PC-3 (cell line): ENCODE results near the gene OPHN1. TPM values are rescaled to one million over a fixed set of nuclear protein-coding genes. Genes with fewer than 3 reads are reported as not detected.

Experiments used
- ATAC-seq: fragments of 200-7000 bp; cut with Tn5 transposase; 2 replicates; pipeline ENCODE4 v1.9.1; 2020; ENCODE audit warnings: mild to moderate bottlenecking, moderate library complexity
- BruUV-seq: library from RNA; stranded (reverse); fragments of 400-500 nt; replicated peaks from 2 replicates; lab custom pipeline; 2021; lab: Mats Ljungman, UMichigan
- CTCF ChIA-PET: fragments of 300-600 bp; sonication (Branson Sonifier 250); formaldehyde crosslinking; loops from one replicate; lab custom pipeline; 2022; ENCODE audit warnings: antibody characterized with exemption; lab: Charles Lee
- POLR2A ChIA-PET: fragments of 300-600 bp; sonication (Branson Sonifier 250); formaldehyde crosslinking; loops from one replicate; lab custom pipeline; 2022; ENCODE audit warnings: antibody characterized with exemption; ENCODE audit not compliant: unreplicated experiment; lab: Charles Lee
- DNase-seq: peaks from one replicate; pipeline ENCODE4 v3.0.0-alpha.2; 2015
- H2AFZ ChIP-seq: fragments of 300-600 bp; sonication (generic); 2 replicates; pipeline ENCODE4 v1.6.0; 2016; ENCODE audit warnings: antibody characterized with exemption, low read length
- H3F3A ChIP-seq: fragments of 300-600 bp; sonication (generic); one replicate; pipeline ENCODE4 v1.6.0; 2017; ENCODE audit warnings: antibody characterized with exemption, low read length, control low read depth, mild to moderate bottlenecking; ENCODE audit not compliant: unreplicated experiment
- H3K27ac ChIP-seq: fragments of 300-600 bp; sonication (generic); 2 replicates; pipeline ENCODE4 v1.5.1; 2016; ENCODE audit warnings: mild to moderate bottlenecking, low read length
- H3K27me3 ChIP-seq: fragments of 300-600 bp; sonication (generic); 2 replicates; pipeline ENCODE4 v1.6.1; 2016; ENCODE audit warnings: low read length, mixed read lengths
- H3K36me3 ChIP-seq: fragments of 300-600 bp; sonication (generic); 2 replicates; pipeline ENCODE4 v1.6.1; 2016; ENCODE audit warnings: low read depth, mixed run types, low read length, mixed read lengths
- H3K4me1 ChIP-seq: fragments of 300-600 bp; sonication (generic); 2 replicates; pipeline ENCODE4 v1.5.1; 2016; ENCODE audit warnings: low read length; ENCODE audit not compliant: insufficient read depth
- H3K4me2 ChIP-seq: fragments of 300-600 bp; sonication (generic); 2 replicates; pipeline ENCODE4 v1.6.0; 2016; ENCODE audit warnings: low read length
- H3K4me3 ChIP-seq: fragments of 300-600 bp; sonication (generic); 2 replicates; pipeline ENCODE4 v1.5.1; 2016; ENCODE audit warnings: mild to moderate bottlenecking, low read length, mixed read lengths
- H3K79me2 ChIP-seq: fragments of 300-600 bp; sonication (generic); 2 replicates; pipeline ENCODE4 v1.6.1; 2017; ENCODE audit warnings: low read length, mixed read lengths
- H3K9ac ChIP-seq: fragments of 300-600 bp; sonication (generic); 2 replicates; pipeline ENCODE4 v1.6.0; 2016; ENCODE audit warnings: mild to moderate bottlenecking, low read length
- H3K9me2 ChIP-seq: fragments of 300-600 bp; sonication (generic); replicated peaks from 2 replicates; pipeline ENCODE4 v1.6.1; 2016; ENCODE audit warnings: mixed run types, low read length, mixed read lengths
- H3K9me3 ChIP-seq: fragments of 300-600 bp; sonication (generic); 2 replicates; pipeline ENCODE4 v1.6.1; 2016; ENCODE audit warnings: low read length, mixed read lengths
- H4K20me1 ChIP-seq: fragments of 300-600 bp; sonication (generic); 2 replicates; pipeline ENCODE4 v1.6.1; 2016; ENCODE audit warnings: low read length, mixed read lengths
- CTCF ChIP-seq: fragments of 300-600 bp; sonication (generic); conservative IDR thresholded peaks from 2 replicates; pipeline ENCODE4 v1.5.1; 2017; ENCODE audit warnings: antibody characterized with exemption, low read depth, mild to moderate bottlenecking, low read length
- EZH2 ChIP-seq: fragments of 300-600 bp; sonication (generic); IDR thresholded peaks from one replicate; pipeline ENCODE4 v1.6.1; 2017; ENCODE audit warnings: antibody characterized with exemption, mild to moderate bottlenecking, low read length; ENCODE audit not compliant: unreplicated experiment
- EZH2phosphoT487 ChIP-seq: fragments of 300-600 bp; sonication (generic); IDR thresholded peaks from 2 replicates; pipeline ENCODE4 v1.6.1; 2018; ENCODE audit warnings: mild to moderate bottlenecking, antibody characterized with exemption, low read length, borderline replicate concordance
- intact Hi-C: fragments of 100-400 bp; cut with micrococcal nuclease; formaldehyde crosslinking; loops from 2 replicates; pipeline ENCODE4 v1.9.0; 2023
- total RNA-seq: library from RNA; depleted of rRNA; stranded (reverse); fragments of >200 nt; gene quantifications from 2 replicates; pipeline ENCODE4 v1.2.3, GENCODE V29; 2014

OPHN1 gene
- total RNA-seq, 1 experiment from 2014 or later, result 6.0 TPM

- DNase-seq, result peak; percentile 47
- no peak overlapping the region for H3K4me2 ChIP-seq
- no TSS peak for BruUV-seq
- H3K4me3 ChIP-seq, result no peak overlapping the region
- H2AFZ ChIP-seq, result no peak overlapping the region
- H3K36me3 ChIP-seq, result no peaks in the 10 kb centered on the region
- H4K20me1 ChIP-seq, result no peaks in the 10 kb centered on the region
- H3K27me3 ChIP-seq, result no peaks in the 10 kb centered on the region
- intact Hi-C loops, result no loop called here
- H3K79me2 ChIP-seq, result no peaks in the 10 kb centered on the region
- ATAC-seq, result peak; percentile 98
- no peaks in the 10 kb centered on the region for H3F3A ChIP-seq
- ChIA-PET CTCF (no interaction called here), POLR2A (no interaction called here)
- H3K9me3 ChIP-seq, result no peaks in the 10 kb centered on the region
- no peak overlapping the region for H3K9ac ChIP-seq
- no peak overlapping the region for H3K27ac ChIP-seq
- TF ChIP-seq CTCF (peak; percentile 67), EZH2 (no peak)
- no peaks in the 10 kb centered on the region for H3K9me2 ChIP-seq
- H3K4me1 ChIP-seq, result peaks cover 8% of the 10 kb centered on the region; the same call in 1 of the 2 replicates
Measured at GRCh38 chrX:68146054-68146453, 287.2 kb downstream of the OPHN1 start.

- Histone ChIP-seq H3F3A (no peaks in the 10 kb centered on the region), H3K27me3 (no peaks in the 10 kb centered on the region), H3K79me2 (no peaks in the 10 kb centered on the region), H3K9me2 (no peaks in the 10 kb centered on the region), H3K4me1 (no peaks in the 10 kb centered on the region), H2AFZ (no peak overlapping the region), H4K20me1 (no peaks in the 10 kb centered on the region), H3K27ac (no peak overlapping the region), H3K9ac (no peak overlapping the region), H3K9me3 (no peaks in the 10 kb centered on the region), H3K4me3 (no peak overlapping the region), H3K36me3 (no peaks in the 10 kb centered on the region), H3K4me2 (no peak overlapping the region)
- no peak for TF ChIP-seq CTCF
- TF ChIP-seq EZH2, result no peak
- no peak for TF ChIP-seq EZH2phosphoT487
- ATAC-seq (no peak), DNase-seq (no peak)
- BruUV-seq, result no TSS peak
- intact Hi-C loops, result no loop called here
- POLR2A ChIA-PET, result no interaction called here
- CTCF ChIA-PET, result interaction anchor here (0.6 kb wide), 1 partner anchor 238 kb away, joined by 5 read pairs; no protein-coding TSS in a partner anchor
Measured at GRCh38 chrX:68139791-68140190, 293.5 kb downstream of the OPHN1 start.

- no peaks in the 10 kb centered on the region for H3K9me3 ChIP-seq
- H3K79me2 ChIP-seq, result no peaks in the 10 kb centered on the region
- H3K4me2 ChIP-seq, result no peak overlapping the region
- TF ChIP-seq EZH2phosphoT487 (no peak), CTCF (no peak), EZH2 (no peak)
- no peaks in the 10 kb centered on the region for H3K4me1 ChIP-seq
- no peak overlapping the region for H2AFZ ChIP-seq
- no peaks in the 10 kb centered on the region for H3K27me3 ChIP-seq
- no peak for ATAC-seq
- no peak for DNase-seq
- H3K27ac ChIP-seq, result no peak overlapping the region
- ChIA-PET POLR2A (no interaction called here), CTCF (no interaction called here)
- BruUV-seq, result no TSS peak
- no peaks in the 10 kb centered on the region for H4K20me1 ChIP-seq
- no peaks in the 10 kb centered on the region for H3K36me3 ChIP-seq
- no peak overlapping the region for H3K4me3 ChIP-seq
- intact Hi-C loops, result no loop called here
- H3K9ac ChIP-seq, result no peak overlapping the region
- no peaks in the 10 kb centered on the region for H3F3A ChIP-seq
- no peaks in the 10 kb centered on the region for H3K9me2 ChIP-seq
Measured at GRCh38 chrX:68133181-68133580, 300.1 kb downstream of the OPHN1 start.
